Right hindlimb (tissue), 1 donor: Measurements from ENCODE around the gene CTRB2.
A peak's percentile ranks its signal among the peaks of the same experiment; 100 is the strongest.
"Not testable (repeated sequence)": the region's sequence is repeated elsewhere in the genome, so short reads cannot be mapped to it uniquely, and the experiment has no call there.

ENCODE experiments used
- DNase-seq: peaks from one replicate; pipeline ENCODE4 v3.0.0-alpha.2; 2018

Gene CTRB2

DNA sequence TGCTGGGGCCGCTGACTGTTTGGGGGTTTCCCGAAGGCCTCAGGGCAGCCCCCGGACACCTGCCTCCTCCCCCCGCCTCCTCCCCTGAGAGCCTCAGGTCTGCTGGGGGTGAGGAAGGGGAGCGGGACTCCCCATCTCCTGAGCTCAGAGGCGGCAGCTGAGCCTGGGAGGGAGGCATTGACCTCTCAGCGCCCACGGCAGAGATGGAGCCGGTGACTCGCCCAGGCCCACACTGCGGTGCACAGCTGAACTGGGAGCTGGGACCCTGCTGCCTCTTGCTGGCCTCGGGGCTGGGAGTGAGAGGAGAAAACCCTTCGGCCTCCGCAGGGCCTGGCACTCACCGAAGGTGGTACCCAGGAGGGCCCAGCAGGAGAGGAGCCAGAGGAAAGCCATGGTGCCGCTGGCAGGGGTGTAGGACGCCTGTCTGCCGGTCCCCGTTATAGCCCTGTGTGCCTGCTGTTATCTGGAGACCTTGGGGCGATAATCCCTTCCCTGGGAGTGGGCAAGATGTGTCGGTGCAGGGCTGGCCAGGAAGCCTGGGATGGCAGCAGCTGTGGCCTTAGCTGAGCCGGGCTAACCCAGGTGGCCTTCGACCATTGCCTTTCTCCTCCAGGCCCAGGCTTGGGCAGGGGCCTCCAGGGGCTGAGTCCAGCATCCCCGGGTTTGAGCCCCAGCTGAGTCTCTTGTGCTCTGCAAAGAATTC is at the start of gene CTRB2:
TSS of gene CTRB2 (minus strand) at position 413 of the 703 bp plus-strand sequence. CDS start at position 393, 20 bp downstream.
- DNase-seq, result no peak

DNA sequence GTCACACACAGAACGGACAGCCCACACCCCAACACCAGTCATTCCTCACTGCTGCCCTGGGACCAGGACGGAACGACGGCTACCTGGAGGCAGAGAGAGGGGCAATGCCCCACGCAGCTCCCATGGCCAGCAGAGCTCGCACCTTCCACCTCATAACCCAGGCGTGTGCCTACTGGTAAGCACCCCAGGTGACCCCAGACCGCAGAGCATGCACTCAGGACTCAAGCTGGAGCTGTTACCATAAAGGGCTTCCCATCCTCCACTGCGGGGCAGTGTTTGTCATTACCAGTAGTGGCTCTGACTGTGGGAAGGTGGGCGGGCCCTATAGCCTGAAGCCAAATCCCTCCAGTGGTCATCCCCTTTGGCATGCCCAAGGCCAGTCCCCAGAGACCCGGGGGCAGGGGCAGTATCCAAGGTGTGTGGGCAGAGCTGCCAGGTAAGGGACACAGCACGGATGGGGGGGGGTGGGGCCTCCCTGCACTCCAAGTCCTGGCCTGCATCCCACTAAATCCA is 49.2 kb upstream of the CTRB2 start:
- no peak for DNase-seq

DNA sequence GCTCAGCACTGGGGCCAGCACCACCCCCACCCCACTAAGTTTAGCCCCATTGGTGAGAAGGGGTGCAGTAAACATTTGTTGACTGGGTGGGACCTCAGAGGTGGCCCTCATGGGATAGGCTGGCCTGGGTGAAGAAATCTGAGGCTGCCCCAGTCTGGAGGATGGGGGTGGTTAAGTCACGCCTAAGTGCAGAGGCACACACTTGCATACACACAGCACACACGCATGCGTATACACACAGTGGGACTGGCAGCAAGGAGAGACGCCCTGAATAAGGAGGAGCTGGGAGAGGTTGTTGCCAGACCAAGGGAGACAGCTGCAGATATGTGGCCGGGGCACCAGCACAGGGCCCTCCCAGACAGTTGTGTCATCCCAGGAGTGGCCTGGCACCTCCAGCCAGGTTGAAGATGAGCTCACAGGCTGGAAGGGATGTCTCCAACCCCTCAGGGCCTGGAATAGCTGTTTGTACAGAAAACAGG is 47.4 kb upstream of the CTRB2 start:
- DNase-seq, result peak; percentile 57

DNA sequence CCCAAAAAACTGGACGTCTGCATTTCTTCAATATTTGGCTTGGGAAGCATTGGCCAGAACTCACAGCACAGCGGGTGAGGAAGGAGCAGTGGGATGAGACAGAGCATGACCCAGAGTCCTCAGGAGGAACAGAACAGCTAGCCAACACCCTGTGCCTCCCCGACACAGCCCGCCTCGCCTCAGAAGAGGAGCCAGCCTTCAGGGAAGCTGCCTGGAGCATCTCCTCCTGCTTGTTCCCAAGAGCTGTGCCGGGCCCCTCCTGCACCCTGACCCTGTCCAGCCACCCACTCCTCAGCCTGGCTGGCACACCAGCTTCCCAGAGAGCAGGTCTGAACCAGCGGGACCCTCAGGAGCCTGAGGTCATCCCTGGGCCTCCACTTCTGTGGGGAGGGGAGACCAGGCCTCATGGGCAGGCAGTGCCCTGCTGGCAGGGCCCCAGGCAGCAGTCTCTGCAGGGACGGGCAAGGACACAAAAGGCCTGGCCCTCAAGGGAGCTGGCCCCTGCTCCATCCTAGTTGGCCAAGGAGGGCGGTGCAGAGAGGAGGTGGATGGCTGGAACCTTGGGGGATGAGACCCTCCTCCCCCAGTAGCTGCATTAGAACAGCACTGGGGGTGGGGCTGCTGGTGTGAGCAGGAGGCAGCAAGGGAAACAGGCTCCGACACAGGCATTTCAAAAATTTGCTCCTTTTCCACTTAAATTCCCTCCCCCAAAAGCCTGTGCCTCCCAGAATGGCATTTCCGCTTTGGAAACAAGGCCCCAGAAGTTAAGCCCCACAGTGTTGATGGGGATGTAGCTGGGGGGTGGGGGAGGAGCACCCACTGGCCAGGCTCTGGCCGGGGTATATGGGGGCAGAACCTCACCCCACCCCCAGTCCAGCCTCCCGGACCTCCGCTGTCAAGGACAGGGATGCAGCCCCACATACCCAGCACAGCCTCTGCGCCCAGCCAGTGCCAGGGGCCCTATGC is 46.3 kb upstream of the CTRB2 start:
- DNase-seq, result peak; percentile 53

DNA sequence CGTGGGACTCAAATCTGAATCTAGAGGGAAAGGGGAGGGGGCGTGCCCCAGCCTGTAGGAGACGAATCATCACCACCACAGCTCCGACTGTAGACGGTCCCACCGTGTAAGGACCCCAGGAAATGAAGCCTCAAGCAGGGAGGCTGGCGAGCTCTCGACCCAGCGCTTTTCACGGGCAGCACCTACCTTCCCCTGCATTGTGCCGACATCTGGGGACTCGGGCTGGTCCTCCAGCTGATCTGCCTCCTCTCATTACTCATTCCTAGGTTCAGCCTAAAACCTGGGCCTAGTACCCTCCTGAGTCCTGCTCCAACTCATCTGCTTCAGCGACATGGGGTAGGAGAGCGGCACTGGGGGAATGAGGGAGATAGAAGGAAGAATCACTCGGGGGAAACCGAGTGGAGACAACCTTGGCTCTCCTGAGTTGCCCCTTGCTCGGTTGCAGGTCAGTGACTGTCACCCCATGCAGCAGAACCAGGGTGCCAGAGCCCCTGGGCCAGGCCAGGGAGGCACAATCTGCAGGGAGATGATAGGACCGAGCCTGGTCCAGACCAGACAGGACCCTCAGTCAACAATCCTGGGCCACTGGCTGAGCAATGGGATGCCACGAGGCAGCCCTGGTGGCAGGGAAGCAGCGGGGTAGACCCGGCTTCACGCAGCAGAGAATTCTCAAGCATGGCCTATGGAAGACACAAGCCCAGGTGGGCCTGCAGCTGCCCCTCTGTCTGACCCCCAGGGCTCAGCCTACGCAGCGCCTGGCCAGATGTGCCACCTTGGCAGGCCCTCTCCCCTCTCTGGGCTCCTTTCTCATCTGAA is 45.3 kb upstream of the CTRB2 start:
- peak; percentile 29 for DNase-seq

DNA sequence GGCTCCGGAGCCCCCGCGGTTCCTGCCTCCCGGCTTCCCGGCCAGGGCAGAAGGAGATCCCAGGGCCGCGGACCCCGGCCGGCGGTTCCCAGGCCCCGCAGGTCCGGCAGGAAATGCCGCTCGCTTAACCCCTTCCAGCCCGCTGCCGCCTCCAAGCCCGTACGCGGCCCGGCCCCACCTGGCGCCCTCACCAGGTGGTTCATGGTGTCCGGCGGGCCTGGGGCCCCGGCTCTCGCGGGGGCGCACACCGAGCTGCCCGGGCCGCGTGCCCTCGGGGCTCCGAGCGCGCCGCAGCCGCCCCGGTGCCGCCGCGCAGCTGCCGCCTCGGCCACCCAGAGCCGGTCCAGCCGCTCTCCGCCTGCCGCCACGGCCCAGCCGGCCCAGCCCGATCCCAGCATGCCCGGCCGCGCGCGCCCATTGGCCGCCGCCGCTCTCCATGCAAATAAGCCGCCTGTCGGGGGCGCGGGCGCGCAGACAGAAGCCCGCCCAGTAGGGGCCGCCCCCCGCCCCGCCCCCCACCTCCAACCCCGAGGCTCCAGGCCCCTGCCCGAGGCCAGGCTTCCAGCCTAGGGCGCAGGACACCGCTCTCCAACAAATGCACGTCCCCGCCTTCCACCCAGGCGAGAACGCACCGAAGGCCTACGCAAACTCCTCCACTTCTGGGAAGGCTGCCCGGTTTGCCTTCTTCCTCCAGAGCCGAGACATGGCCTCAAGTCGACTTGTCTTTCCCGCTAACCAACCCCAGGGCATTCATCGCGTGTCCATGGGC is 44.5 kb upstream of the CTRB2 start, which contains the start of gene BCAR1:
TSS of gene BCAR1 (minus strand) at position 345 of the 769 bp plus-strand sequence. CDS start at position 203, 142 bp downstream.
- peak; percentile 95 for DNase-seq

DNA sequence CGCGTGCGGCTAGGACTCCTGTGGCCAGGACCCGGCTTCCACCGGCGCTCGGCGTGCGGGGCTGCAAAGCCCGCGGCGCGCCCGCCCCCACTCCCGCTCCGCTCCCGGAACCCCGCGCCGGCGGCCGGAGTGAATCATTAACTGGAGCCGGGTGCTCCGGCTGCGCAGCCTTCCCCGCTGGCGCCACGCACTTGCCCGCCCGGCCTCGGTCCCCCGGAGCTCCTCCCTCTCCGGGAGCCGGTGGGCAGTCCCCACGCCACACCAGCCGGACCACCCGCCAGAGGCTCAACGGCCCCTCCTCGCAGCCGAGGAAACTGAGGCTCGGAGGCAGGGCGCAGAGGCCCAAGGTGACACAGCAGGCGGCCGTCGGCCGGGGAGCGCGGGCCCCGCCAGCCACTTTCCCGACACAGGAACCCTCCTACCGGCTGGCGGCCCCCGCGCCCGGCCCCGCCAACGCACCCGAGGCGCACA is 43.9 kb upstream of the CTRB2 start:
- peak; percentile 49 for DNase-seq

DNA sequence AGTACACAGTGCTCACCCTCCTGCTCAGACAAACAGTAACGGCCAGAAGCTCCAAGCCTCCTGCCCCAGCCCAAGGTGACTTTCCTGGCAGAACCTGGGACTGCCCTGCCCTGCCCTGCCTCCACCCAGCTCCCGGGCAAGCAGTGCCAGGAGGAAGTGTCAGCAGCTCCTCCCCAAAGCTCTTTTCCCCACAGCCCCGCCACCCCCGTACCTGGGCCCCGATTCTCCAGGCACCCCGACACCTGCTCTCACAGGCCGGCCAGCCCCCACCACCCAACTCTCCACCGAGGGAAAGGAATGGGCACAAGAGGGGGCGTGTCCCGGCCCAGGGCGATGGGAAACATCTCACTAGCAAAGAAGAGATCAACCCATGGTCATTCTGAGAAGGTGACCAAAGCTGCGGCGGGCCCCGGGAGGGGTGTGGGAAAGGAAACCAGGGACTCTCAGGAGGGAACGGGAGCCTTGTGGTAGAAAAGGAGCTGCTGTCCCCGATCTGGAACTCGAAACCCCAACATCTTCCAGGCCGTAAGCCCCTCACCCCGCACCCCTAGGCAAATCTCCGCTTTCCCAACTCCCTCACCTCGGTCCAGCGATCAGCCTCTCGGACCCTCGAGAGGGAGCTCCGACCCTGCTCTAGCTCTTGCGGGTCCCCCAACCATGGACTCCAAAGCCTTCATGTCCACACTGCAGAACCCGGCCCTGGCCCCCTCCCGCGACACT is 43.3 kb upstream of the CTRB2 start:
- peak; percentile 30 for DNase-seq

DNA sequence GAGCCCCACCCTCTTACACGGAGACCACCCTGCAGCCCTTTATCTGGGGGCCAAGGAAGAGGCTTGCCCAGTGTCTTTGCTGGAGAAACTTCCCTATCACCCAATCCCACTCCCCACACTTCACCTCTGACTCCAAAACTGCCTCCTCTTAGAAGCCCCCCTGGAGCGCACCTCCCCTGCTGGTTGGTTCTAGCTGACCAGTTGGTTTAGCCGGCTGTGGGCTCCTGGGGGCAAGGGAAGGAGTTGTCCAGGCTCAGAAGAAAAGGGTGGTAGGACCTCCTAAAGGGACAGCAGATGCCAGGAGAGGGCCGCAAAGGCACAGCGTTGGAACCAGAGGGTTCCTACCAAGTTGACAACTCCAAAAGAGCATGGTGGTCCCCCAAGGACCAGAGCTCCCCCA is 42.5 kb upstream of the CTRB2 start:
- DNase-seq, result no peak

DNA sequence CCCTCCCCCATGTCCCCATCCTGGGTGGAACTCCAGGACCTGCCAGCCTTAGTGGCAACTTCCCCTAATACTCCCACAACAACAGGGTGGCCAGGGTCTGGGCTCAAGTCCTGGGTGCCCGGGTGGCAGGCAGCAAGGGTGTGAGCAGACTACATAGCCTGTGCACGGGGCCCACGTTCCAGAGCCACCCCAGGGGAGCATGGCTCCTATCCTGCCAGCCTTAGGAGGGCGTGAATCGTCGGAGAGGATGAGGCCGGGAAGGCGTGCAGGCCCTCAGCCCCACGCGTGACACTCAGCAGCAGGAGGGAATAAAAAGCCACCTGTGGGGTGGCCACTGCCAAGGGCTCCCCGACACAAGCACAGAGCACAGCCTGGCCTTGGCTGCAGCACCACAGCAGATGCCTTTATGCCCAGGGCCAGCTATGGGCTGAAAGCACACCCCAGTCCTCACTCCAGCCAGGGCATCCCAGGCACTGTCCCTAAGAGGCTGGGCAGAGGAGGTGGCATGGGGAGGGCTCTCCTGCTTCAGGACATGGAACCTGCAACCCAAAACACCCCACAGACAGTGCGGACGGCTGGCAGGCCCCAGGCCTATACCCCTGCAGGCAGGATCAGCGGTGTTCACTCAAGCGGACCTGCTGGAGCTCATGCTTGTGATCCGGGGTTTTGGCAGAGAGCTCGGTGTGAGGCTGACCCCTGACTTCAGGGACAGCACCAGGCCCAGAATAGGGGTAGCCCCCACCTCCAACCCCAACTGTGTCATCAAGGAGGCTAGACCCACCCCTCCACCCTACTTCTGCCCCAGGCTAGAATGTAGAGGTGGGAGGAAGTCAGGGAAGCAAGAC is 41.8 kb upstream of the CTRB2 start:
- peak; percentile 17 for DNase-seq

DNA sequence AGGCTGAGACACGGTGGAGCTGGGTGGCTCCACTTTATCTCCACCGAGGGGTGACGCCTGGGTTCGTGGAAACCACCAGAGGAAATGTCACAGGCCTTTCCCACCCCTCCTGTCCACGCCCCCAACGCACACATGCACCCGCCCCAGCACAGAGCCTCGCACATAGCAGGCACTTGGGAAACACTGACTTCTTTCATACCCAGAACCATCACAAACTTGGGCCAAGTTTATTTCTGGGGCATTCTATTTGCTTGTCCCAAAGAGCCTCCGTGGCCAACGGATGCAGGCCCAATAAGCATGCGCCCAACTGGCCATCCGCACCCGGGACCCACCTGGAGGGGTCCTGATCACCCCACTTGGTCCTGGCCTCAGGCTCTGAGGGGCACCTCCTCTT is 41.2 kb upstream of the CTRB2 start:
- peak; percentile 48 for DNase-seq

DNA sequence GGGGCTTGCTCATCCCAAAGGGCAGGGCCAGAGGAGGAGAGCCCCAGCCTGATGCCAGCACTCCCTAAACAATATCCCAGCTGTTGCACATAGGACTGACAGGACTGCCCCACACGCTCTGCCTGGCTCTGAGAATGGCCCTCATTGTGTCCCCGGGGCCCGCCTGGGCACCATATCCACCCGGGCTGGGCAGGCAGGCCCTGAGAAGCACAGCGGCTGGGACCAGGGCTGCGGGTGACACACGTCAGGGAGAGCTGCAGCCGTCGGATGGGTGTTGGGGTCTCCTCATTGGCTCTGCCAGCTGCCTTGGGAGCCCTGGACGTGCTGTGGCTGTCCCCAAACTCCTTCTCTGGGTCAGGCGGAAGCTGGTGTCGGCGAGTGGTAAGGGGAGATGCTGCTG is 40.3 kb upstream of the CTRB2 start:
- DNase-seq, result no peak

DNA sequence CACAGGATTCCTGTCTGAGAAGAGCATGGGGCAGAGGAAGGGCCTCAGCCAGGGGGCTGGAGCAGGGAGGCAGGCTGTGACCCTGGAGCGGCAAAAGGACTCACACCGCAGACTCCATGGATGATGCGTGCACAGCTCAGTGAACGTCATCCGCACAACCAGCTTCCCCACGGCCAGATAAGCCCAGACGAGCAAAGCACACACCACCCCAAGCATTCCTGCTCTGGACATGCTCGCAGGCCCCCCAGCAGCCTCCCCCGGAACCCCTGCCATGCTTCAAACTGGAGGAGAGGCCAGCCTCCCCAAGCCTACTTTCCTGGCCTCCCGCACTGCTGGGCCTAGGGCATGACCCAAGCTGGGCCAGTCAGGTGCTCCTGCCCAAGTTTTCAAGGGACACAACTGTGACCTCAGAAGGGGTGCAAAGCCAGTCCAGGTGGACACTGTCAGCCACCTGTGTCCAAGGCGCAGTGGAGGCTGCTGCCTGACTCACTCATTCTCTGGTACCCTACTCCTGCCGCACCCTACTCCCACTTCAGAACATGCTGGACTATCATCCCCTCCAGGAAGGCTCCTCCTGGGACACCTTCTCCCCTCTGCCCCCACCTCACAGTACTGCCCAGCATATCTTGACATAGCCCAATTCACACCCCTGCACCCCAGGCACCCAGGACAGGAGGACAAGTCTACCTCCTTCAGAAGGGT is 39.7 kb upstream of the CTRB2 start:
- no peak for DNase-seq

DNA sequence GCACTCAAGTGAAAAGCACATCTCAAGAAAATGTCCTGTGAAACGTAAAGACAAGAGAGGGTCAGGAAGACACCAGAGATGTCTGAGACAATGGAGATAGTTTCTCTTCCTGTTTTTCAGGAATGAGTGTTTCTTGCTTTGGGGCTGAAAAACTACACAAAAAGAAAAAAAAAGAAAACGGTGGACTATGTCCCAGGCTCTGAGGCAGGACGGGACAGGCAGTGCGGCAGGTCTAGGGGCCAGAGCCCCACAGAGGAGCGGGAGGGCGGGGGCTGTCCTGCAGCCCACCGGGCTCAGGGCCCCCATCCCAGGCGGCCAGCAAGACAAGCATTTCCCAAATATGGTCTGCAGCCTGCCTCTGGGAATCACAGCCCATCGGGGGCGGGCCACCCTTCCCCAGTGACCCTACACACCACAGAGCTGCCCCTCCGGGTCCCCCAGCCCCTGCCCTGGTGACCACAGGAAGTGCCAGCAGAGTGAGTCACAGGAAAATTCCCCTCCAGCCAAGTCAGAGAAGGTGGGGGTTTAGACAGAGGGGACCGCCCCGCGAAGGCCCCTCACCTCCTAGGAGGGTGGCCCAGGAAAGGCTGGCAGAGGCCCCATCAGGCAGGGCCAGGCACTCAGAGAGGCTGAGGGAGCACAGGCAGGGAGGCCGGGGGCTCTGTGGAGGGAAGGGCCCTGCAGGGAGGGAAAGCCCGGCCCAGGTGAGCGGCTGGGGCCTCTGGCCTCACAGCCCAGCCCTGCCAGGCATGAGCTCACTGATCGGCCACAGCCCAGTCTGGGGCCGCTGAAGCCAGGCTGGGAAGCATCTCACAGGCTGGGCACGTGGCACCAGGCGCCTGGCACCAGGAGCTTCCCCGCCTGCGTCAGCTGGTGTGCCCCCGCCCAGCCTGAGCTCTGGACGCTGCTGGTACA is 38.1 kb upstream of the CTRB2 start:
- DNase-seq, result peak; percentile 93

DNA sequence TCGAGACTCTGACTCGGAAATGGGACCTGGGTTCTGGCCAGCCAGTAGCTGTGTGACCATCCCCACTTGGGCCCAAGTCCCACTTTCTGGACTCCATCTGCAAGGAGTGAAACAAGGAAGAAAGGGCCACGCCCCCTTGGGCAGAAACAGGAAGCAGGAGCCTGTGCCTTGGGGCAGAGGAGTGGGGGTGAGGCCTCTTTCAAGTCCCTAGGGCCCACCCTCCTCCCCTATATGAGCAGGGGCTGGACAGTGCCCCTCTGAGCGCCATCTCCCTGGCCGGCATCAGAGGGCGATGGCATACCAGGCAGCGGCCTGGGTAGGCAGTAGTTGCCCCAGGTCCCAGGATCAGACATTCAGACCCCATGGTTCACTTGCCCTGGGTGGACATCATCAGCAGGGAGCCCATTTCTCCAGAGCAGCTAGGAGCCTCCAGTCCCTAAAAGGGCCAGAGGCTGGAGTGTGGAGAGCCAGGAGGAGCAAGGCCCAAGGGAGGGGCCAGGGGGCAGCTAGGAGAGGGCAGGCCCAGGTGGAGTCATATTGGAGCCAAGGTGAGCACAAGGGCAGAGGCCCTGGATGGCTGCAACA is 37.4 kb upstream of the CTRB2 start:
- DNase-seq, result no peak

DNA sequence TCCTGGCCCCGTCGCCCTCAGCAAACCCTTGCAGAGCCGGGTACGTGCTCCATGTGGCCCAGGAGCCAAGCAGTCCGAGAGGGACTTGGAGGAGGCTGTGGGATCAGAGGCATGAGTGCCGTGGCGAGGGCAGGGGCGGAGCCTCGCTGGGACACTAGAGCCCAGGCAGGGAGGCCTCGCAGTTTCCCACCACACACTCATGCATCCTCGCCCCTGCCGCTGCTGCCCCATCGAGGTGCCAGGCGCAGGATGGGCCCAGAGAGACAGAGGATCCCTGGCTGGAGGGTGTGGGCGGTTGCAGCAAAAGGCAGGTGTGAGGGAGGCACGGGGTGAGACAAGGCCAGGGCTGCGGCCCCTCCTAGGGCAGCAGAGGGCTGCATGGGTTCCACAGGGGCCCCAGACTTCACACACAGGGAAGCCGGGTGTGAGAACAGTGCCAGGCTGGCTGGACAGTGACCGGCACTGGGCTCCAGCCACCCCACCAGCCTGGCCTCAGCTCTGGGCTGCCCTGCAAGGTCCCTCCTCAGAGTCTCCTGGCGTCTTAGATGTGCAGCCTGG is 36.8 kb upstream of the CTRB2 start:
- DNase-seq, result no peak

DNA sequence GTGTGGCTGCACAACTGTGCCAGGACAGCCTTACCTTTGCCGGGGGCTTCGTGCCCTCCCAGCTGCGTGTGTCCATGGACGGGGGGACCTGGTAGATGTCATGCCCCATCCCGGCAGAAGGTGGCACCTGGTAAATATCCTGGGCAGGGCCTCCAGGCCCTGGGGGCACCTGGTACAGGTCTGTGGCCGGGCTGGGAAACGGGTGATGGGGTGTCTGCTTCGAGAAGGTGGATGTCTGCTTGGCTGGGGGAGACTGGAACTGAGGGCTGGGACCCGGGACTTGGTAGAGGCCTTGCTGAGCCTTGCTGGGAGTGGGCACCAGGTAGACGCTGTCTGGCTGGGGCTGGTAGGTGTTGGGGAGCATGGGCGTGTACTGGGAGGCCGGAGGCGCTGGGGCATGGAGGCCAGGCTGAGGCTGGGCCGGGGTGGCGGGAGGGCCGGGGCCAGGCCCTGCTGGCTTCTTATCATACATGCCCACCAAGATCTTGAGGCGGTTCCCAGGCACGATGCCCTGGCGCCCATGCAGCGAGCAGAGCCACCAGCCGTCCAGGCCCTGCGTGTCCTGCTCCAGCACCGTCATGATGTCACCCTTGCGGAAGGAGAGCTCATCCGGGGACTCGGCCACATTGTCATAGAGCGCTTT is 35.6 kb upstream of the CTRB2 start:
- not testable (repeated sequence) for DNase-seq
